Measurements from ENCODE around the gene FRMD4A.

The FRMD4A gene

DNA sequence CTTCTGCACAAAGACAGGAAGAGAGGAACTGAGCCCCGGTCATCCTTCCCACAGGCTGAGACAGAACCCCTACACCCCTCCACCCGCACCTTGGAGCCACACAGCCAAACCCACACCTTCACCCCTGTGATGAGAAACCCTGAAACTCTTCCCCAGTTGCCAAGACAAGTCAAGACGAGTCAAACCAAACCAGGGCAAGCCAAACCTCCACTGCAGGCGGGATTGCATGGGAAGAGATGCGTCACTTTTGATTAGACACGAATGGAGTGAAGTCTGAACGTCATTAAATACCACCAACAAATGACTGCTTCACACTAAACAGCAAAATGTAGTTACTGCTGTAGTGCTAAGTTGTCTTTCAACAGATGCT, 670.2 kb downstream of the FRMD4A start:
- no peak for DNase-seq (ENCODE audit: low read depth in 1 of 2, low spot score in 1 of 2)
- no peak for TF ChIP-seq POLR2AphosphoS5 (IDR thresholded peaks at IDR 0.05; ENCODE audit: low read depth)
- TF ChIP-seq, protein P1, sequence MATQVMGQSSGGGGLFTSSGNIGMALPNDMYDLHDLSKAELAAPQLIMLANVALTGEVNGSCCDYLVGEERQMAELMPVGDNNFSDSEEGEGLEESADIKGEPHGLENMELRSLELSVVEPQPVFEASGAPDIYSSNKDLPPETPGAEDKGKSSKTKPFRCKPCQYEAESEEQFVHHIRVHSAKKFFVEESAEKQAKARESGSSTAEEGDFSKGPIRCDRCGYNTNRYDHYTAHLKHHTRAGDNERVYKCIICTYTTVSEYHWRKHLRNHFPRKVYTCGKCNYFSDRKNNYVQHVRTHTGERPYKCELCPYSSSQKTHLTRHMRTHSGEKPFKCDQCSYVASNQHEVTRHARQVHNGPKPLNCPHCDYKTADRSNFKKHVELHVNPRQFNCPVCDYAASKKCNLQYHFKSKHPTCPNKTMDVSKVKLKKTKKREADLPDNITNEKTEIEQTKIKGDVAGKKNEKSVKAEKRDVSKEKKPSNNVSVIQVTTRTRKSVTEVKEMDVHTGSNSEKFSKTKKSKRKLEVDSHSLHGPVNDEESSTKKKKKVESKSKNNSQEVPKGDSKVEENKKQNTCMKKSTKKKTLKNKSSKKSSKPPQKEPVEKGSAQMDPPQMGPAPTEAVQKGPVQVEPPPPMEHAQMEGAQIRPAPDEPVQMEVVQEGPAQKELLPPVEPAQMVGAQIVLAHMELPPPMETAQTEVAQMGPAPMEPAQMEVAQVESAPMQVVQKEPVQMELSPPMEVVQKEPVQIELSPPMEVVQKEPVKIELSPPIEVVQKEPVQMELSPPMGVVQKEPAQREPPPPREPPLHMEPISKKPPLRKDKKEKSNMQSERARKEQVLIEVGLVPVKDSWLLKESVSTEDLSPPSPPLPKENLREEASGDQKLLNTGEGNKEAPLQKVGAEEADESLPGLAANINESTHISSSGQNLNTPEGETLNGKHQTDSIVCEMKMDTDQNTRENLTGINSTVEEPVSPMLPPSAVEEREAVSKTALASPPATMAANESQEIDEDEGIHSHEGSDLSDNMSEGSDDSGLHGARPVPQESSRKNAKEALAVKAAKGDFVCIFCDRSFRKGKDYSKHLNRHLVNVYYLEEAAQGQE (IDR thresholded peaks at IDR 0.05; ENCODE audit: insufficient replicate concordance, low read depth) = no peak
- TF ChIP-seq, protein P2, sequence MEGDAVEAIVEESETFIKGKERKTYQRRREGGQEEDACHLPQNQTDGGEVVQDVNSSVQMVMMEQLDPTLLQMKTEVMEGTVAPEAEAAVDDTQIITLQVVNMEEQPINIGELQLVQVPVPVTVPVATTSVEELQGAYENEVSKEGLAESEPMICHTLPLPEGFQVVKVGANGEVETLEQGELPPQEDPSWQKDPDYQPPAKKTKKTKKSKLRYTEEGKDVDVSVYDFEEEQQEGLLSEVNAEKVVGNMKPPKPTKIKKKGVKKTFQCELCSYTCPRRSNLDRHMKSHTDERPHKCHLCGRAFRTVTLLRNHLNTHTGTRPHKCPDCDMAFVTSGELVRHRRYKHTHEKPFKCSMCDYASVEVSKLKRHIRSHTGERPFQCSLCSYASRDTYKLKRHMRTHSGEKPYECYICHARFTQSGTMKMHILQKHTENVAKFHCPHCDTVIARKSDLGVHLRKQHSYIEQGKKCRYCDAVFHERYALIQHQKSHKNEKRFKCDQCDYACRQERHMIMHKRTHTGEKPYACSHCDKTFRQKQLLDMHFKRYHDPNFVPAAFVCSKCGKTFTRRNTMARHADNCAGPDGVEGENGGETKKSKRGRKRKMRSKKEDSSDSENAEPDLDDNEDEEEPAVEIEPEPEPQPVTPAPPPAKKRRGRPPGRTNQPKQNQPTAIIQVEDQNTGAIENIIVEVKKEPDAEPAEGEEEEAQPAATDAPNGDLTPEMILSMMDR (IDR thresholded peaks at IDR 0.05; ENCODE audit: insufficient read depth, low read length) = no peak
- TF ChIP-seq GABPA (IDR thresholded peaks at IDR 0.05; ENCODE audit: low read depth) = no peak
- TF ChIP-seq SPI1 (IDR thresholded peaks at IDR 0.05; ENCODE audit: borderline replicate concordance, low read depth) = no peak
- Histone ChIP-seq H3K27me3 (ENCODE audit: insufficient read depth, poor library complexity, severe bottlenecking) (no peaks in the 10 kb centered on the region), H3K27ac (replicated peaks) (no peak overlapping the region), H3K4me3 (replicated peaks; ENCODE audit: insufficient read depth, low read length) (no peak overlapping the region)

GRCh38 chr10:13659887-13660550, 670.7 kb downstream of the FRMD4A start:
- TF ChIP-seq SPI1 (IDR thresholded peaks at IDR 0.05; ENCODE audit: borderline replicate concordance, low read depth) = no peak
- TF ChIP-seq, protein P2 (IDR thresholded peaks at IDR 0.05; ENCODE audit: insufficient read depth, low read length) = peak; percentile 60
- peak; percentile 17 to 31 for DNase-seq (ENCODE audit: low read depth in 1 of 2, low spot score in 1 of 2)
- H3K4me3 ChIP-seq (replicated peaks; ENCODE audit: insufficient read depth, low read length) = no peak overlapping the region
- no peaks in the 10 kb centered on the region for H3K27me3 ChIP-seq (ENCODE audit: insufficient read depth, poor library complexity, severe bottlenecking)
- no peak overlapping the region for H3K27ac ChIP-seq (replicated peaks)

GRCh38 chr10:13658871-13659685, 671.6 kb downstream of the FRMD4A start:
- Histone ChIP-seq H3K27me3 (ENCODE audit: insufficient read depth, poor library complexity, severe bottlenecking) (no peaks in the 10 kb centered on the region), H3K27ac (replicated peaks) (no peak overlapping the region), H3K4me3 (replicated peaks; ENCODE audit: insufficient read depth, low read length) (no peak overlapping the region)
- DNase-seq (ENCODE audit: low read depth in 1 of 2, low spot score in 1 of 2) = peak; percentile 14 to 22
- TF ChIP-seq, protein P2 (IDR thresholded peaks at IDR 0.05; ENCODE audit: insufficient read depth, low read length) = no peak
- TF ChIP-seq POLR2AphosphoS5 (IDR thresholded peaks at IDR 0.05; ENCODE audit: low read depth) = no peak
- TF ChIP-seq SPI1 (IDR thresholded peaks at IDR 0.05; ENCODE audit: borderline replicate concordance, low read depth) = no peak
- TF ChIP-seq, protein P1 (IDR thresholded peaks at IDR 0.05; ENCODE audit: insufficient replicate concordance, low read depth) = no peak
- TF ChIP-seq GABPA (IDR thresholded peaks at IDR 0.05; ENCODE audit: low read depth) = no peak

All from HL-60 (cell line).